WTC11 (cell line): Measurements from ENCODE around the gene KDELR3. TPM values are rescaled to one million over a fixed set of nuclear protein-coding genes. Genes with fewer than 3 reads are reported as not detected.

ENCODE experiments used
- ATAC-seq: fragments of 200-7000 bp; cut with Tn5 transposase; 2 replicates; pipeline ENCODE4 v1.10.0; 2021; ENCODE audit warnings: mild to moderate bottlenecking, moderate library complexity
- CTCF ChIA-PET: fragments of 300-600 bp; sonication (Branson Sonifier 250); formaldehyde crosslinking; loops from one replicate; lab custom pipeline; 2021; ENCODE audit warnings: antibody characterized with exemption; lab: Charles Lee
- POLR2A ChIA-PET: fragments of 350-600 bp; sonication (Branson Sonifier 250); formaldehyde crosslinking; loops from one replicate; lab custom pipeline; 2021; ENCODE audit warnings: antibody characterized with exemption; lab: Charles Lee
- DNase-seq: peaks from one replicate; pipeline ENCODE4 v3.0.0; 2021; ENCODE audit warnings: low spot score
- H3K27ac Mint-ChIP-seq: 2 replicates; pipeline ENCODE4 v1.8.0; 2021; ENCODE audit warnings: mixed read lengths
- H3K27me3 Mint-ChIP-seq: 2 replicates; pipeline ENCODE4 v1.8.0; 2021; ENCODE audit warnings: low read depth, mild to moderate bottlenecking, moderate library complexity, mixed read lengths
- H3K36me3 Mint-ChIP-seq: 2 replicates; pipeline ENCODE4 v1.8.0; 2021; ENCODE audit warnings: mixed read lengths
- H3K4me1 Mint-ChIP-seq: 2 replicates; pipeline ENCODE4 v1.8.0; 2022; ENCODE audit warnings: mixed read lengths
- H3K4me3 Mint-ChIP-seq: 2 replicates; pipeline ENCODE4 v1.8.0; 2021; ENCODE audit warnings: mild to moderate bottlenecking, moderate library complexity, mixed read lengths
- H3K9me3 Mint-ChIP-seq: 2 replicates; pipeline ENCODE4 v1.8.0; 2021; ENCODE audit warnings: mixed read lengths
- CBFB ChIP-seq: sonication (generic); formaldehyde crosslinking; IDR thresholded peaks from 2 replicates; pipeline ENCODE4 v1.8.1; 2022; ENCODE audit warnings: mild to moderate bottlenecking, low read depth, missing genetic modification reagents
- CREM ChIP-seq: sonication (generic); formaldehyde crosslinking; IDR thresholded peaks from 2 replicates; pipeline ENCODE4 v1.8.1; 2022; ENCODE audit warnings: mild to moderate bottlenecking, missing genetic modification reagents, moderate library complexity
- FOXJ3 ChIP-seq: sonication (generic); formaldehyde crosslinking; IDR thresholded peaks from 2 replicates; pipeline ENCODE4 v1.9.0; 2021; ENCODE audit warnings: missing genetic modification reagents, mild to moderate bottlenecking, borderline replicate concordance
- FOXK1 ChIP-seq: sonication (generic); formaldehyde crosslinking; IDR thresholded peaks from 2 replicates; pipeline ENCODE4 v1.8.0; 2022; ENCODE audit warnings: mild to moderate bottlenecking, moderate library complexity, missing genetic modification reagents
- FOXP1 ChIP-seq: sonication (generic); formaldehyde crosslinking; IDR thresholded peaks from 2 replicates; pipeline ENCODE4 v1.8.0; 2022; ENCODE audit warnings: missing genetic modification reagents, mild to moderate bottlenecking, moderate library complexity, borderline replicate concordance
- GTF2I ChIP-seq: fragments of 250-450 bp; sonication (Bioruptor Pico); conservative IDR thresholded peaks from 2 replicates; pipeline ENCODE4 v1.4.0; 2021; ENCODE audit warnings: mild to moderate bottlenecking
- JAZF1 ChIP-seq: fragments of 250-450 bp; sonication (Bioruptor Pico); IDR thresholded peaks from 2 replicates; pipeline ENCODE4 v1.9.0; 2021; ENCODE audit warnings: moderate library complexity, mild to moderate bottlenecking, inconsistent platforms
- JUN ChIP-seq: sonication (generic); formaldehyde crosslinking; IDR thresholded peaks from 2 replicates; pipeline ENCODE4 v1.8.0; 2023; ENCODE audit warnings: mild to moderate bottlenecking, missing genetic modification reagents
- MYBL2 ChIP-seq: sonication (generic); formaldehyde crosslinking; IDR thresholded peaks from 2 replicates; pipeline ENCODE4 v1.8.1; 2023; ENCODE audit warnings: mild to moderate bottlenecking, moderate library complexity, missing genetic modification reagents
- NFATC4 ChIP-seq: fragments of 250-450 bp; sonication (Bioruptor Pico); IDR thresholded peaks from 2 replicates; pipeline ENCODE4 v1.9.0; 2021; ENCODE audit warnings: mild to moderate bottlenecking
- NR2C2 ChIP-seq: sonication (generic); formaldehyde crosslinking; IDR thresholded peaks from 2 replicates; pipeline ENCODE4 v1.8.0; 2022; ENCODE audit warnings: mild to moderate bottlenecking, missing genetic modification reagents
- SMAD3 ChIP-seq: sonication (generic); formaldehyde crosslinking; IDR thresholded peaks from 2 replicates; pipeline ENCODE4 v1.8.0; 2022; ENCODE audit warnings: missing genetic modification reagents, mild to moderate bottlenecking, borderline replicate concordance
- SMAD4 ChIP-seq: sonication (generic); formaldehyde crosslinking; IDR thresholded peaks from 2 replicates; pipeline ENCODE4 v1.8.0; 2022; ENCODE audit warnings: mild to moderate bottlenecking, missing genetic modification reagents
- SP1 ChIP-seq: sonication (generic); formaldehyde crosslinking; conservative IDR thresholded peaks from 2 replicates; pipeline ENCODE4 v1.8.1; 2022; ENCODE audit warnings: missing genetic modification reagents
- TEAD1 ChIP-seq: sonication (generic); formaldehyde crosslinking; IDR thresholded peaks from 2 replicates; pipeline ENCODE4 v1.8.0; 2022; ENCODE audit warnings: mild to moderate bottlenecking, missing genetic modification reagents
- TEAD4 ChIP-seq: sonication (generic); formaldehyde crosslinking; IDR thresholded peaks from 2 replicates; pipeline ENCODE4 v1.8.0; 2022; ENCODE audit warnings: mild to moderate bottlenecking, missing genetic modification reagents
- ZNF138 ChIP-seq: sonication (generic); formaldehyde crosslinking; conservative IDR thresholded peaks from 2 replicates; pipeline ENCODE4 v1.8.1; 2022; ENCODE audit warnings: mild to moderate bottlenecking, moderate library complexity, missing genetic modification reagents
- ZNF317 ChIP-seq: sonication (generic); formaldehyde crosslinking; IDR thresholded peaks from 2 replicates; pipeline ENCODE4 v1.8.1; 2023; ENCODE audit warnings: low read depth, mild to moderate bottlenecking, moderate library complexity, missing genetic modification reagents, borderline replicate concordance
- ZNF416 ChIP-seq: fragments of 250-450 bp; sonication (Bioruptor Pico); IDR thresholded peaks from 2 replicates; pipeline ENCODE4 v1.9.0; 2021; ENCODE audit warnings: mild to moderate bottlenecking, inconsistent platforms
- total RNA-seq: library from RNA; stranded (reverse); gene quantifications from 3 replicates; pipeline ENCODE4 v1.2.3, GENCODE V29; 2021
- TF ChIP-seq, protein P1 (sequence below): fragments of 250-450 bp; sonication (Bioruptor Pico); conservative IDR thresholded peaks from 2 replicates; pipeline ENCODE4 v1.9.0; 2021; ENCODE audit warnings: mild to moderate bottlenecking
- TF ChIP-seq, protein P2 (sequence below): sonication (generic); formaldehyde crosslinking; IDR thresholded peaks from 2 replicates; pipeline ENCODE4 v1.8.1; 2022; ENCODE audit warnings: missing genetic modification reagents, borderline replicate concordance
- TF ChIP-seq, protein P3 (sequence below): sonication (generic); formaldehyde crosslinking; IDR thresholded peaks from 2 replicates; pipeline ENCODE4 v1.8.0; 2022; ENCODE audit warnings: missing genetic modification reagents
- TF ChIP-seq, protein P4 (sequence below): sonication (generic); formaldehyde crosslinking; IDR thresholded peaks from 2 replicates; pipeline ENCODE4 v1.8.0; 2022; ENCODE audit warnings: mild to moderate bottlenecking, missing genetic modification reagents
- TF ChIP-seq, protein P5 (sequence below): sonication (generic); formaldehyde crosslinking; IDR thresholded peaks from 2 replicates; pipeline ENCODE4 v1.8.1; 2022; ENCODE audit warnings: mild to moderate bottlenecking, moderate library complexity, missing genetic modification reagents
- TF ChIP-seq, protein P6 (sequence below): sonication (generic); formaldehyde crosslinking; IDR thresholded peaks from 2 replicates; pipeline ENCODE4 v1.8.1; 2022; ENCODE audit warnings: low read depth, missing genetic modification reagents, borderline replicate concordance

KDELR3 gene
- total RNA-seq, 1 experiment from 2014 or later, result 5.7 TPM

DNA sequence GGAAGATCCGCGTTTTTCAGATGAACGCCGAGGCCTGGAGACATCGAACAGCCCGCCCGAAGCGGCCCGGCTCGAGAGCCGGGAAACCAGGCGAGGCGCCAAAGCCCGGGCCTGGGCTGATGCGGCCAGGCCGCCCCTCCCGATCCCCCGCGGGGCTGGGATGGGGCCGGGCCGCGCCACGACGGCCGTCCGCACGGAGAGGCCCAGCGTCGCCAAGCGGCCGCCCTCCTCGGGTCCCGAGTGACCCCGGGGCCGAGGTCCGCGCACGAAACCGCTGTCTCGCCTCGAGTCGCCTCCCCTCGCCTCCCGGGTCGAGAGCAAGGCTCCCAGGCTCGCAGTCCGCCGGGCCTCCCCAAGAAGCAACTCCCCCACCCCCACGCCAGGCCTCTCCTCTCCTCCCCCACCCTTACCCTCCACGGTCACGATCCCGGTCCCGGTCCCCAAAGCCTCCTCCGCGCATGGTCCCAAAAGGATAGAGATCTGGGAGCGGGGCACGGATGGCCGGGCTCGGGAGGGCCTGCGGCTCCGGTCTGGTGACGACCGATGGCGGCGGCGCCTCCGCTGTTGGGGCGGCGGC lies 37.7 kb downstream of the KDELR3 start (continued):
- no peak for TF ChIP-seq TEAD4 (CRISPR knock-in tag)
- TF ChIP-seq, protein P1, sequence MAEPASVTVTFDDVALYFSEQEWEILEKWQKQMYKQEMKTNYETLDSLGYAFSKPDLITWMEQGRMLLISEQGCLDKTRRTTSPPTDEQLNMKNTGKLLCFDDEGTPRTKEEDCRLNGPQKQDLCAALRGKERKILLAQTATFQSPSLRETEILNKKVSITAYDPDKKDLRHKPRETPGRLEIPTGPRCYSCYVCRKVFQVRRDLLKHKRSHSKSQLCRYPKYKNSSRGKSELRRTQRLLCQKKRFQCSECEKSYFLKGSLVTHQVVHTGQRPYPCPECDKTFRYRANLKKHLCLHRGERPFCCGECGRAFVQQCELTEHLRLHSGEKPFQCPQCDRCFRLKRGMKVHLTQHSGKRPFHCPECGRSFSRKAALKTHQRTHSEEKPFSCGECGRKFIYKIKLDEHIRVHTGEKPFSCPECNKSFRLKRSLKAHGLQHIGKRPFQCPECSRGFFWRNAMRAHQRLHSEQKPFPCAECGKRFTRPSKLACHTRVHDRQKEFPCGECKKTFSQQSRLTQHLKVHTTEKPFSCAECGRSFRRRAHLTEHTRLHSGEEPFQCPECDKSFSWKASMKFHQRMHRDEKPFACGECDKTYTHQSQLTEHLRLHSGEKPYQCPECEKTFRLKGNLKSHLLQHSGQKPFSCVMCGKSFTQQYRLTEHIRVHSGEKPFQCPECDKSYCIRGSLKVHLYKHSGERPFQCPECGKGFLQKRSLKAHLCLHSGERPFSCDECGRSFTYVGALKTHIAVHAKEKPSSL (CRISPR knock-in tag), result no peak
- TF ChIP-seq, protein P2, sequence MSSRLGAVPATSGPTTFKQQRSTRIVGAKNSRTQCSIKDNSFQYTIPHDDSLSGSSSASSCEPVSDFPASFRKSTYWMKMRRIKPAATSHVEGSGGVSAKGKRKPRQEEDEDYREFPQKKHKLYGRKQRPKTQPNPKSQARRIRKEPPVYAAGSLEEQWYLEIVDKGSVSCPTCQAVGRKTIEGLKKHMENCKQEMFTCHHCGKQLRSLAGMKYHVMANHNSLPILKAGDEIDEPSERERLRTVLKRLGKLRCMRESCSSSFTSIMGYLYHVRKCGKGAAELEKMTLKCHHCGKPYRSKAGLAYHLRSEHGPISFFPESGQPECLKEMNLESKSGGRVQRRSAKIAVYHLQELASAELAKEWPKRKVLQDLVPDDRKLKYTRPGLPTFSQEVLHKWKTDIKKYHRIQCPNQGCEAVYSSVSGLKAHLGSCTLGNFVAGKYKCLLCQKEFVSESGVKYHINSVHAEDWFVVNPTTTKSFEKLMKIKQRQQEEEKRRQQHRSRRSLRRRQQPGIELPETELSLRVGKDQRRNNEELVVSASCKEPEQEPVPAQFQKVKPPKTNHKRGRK (CRISPR knock-in tag), result no peak
- TF ChIP-seq SMAD3 (CRISPR knock-in tag), result no peak
- no peak for TF ChIP-seq FOXK1
- no peak for TF ChIP-seq JUN
- TF ChIP-seq, protein P3, sequence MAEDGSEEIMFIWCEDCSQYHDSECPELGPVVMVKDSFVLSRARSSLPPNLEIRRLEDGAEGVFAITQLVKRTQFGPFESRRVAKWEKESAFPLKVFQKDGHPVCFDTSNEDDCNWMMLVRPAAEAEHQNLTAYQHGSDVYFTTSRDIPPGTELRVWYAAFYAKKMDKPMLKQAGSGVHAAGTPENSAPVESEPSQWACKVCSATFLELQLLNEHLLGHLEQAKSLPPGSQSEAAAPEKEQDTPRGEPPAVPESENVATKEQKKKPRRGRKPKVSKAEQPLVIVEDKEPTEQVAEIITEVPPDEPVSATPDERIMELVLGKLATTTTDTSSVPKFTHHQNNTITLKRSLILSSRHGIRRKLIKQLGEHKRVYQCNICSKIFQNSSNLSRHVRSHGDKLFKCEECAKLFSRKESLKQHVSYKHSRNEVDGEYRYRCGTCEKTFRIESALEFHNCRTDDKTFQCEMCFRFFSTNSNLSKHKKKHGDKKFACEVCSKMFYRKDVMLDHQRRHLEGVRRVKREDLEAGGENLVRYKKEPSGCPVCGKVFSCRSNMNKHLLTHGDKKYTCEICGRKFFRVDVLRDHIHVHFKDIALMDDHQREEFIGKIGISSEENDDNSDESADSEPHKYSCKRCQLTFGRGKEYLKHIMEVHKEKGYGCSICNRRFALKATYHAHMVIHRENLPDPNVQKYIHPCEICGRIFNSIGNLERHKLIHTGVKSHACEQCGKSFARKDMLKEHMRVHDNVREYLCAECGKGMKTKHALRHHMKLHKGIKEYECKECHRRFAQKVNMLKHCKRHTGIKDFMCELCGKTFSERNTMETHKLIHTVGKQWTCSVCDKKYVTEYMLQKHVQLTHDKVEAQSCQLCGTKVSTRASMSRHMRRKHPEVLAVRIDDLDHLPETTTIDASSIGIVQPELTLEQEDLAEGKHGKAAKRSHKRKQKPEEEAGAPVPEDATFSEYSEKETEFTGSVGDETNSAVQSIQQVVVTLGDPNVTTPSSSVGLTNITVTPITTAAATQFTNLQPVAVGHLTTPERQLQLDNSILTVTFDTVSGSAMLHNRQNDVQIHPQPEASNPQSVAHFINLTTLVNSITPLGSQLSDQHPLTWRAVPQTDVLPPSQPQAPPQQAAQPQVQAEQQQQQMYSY, result no peak
- TF ChIP-seq GTF2I, result no peak
- TF ChIP-seq NFATC4 (CRISPR knock-in tag), result no peak
- TF ChIP-seq ZNF416 (CRISPR knock-in tag), result 0 out of 2 replicates have a peak, but pooled peaks have one; percentile 49
- no peak for TF ChIP-seq FOXJ3 (CRISPR knock-in tag)
- no peak for TF ChIP-seq ZNF317 (CRISPR knock-in tag)
- TF ChIP-seq CBFB (CRISPR knock-in tag), result no peak
- no peak for TF ChIP-seq ZNF138 (CRISPR knock-in tag)

DNA sequence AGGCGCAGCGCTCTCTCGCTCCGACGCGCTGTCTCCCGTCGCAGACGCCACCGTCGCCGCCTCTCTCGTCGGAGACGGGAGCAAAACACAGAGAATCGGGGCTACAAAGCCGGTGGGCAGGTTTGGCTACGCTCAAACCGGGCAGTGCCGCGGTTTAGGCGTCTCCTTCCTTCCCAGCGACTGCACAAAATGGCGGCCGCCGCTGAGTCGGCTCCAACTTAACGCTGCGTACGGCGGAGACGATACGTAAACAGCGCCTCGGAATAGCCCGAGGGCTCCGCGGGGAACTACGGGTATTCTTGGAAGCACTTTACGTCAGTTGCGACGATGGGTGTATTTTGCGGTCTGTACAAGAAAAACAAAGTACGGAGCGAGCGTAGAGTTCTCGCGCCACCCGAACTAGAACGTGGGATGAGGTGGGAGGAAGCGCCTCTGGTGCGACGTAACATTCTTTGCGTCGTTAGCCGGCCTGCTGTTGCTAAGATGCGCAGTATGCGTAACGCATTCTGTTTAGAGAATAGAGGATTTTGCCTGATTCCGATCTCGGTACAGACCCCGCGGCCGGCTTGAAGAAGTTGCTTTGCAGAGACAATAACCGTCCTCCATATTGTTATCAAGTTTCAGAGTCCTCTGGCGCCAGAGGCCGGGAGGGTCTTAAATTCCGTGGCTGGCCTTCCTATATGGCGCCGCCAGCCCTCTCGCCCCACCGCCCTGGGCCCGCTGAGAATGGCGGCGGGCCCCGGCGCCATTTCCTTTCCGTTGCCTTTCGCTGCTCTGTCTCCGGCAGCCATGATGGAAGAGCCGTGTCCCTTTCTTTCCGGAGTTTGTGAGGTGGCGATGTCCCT lies 38.4 kb downstream of the KDELR3 start, which contains the start of gene DDX17:
Gene DDX17 (minus strand): TSS at position 194 of the 845 bp plus-strand sequence.
- ChIA-PET POLR2A (no interaction called here), CTCF (no interaction called here)
- DNase-seq (peak; percentile 91), ATAC-seq (peak; percentile 94)
- Mint-ChIP-seq H3K4me3 (peak within 1 kb of the TSS; percentile 98), H3K27ac (peak within 1 kb of the TSS; percentile 100), H3K36me3 (peaks cover 41% of the 10 kb centered on the region), H3K9me3 (no peaks in the 10 kb centered on the region), H3K27me3 (no peaks in the 10 kb centered on the region), H3K4me1 (peaks cover 45% of the 10 kb centered on the region)
- TF ChIP-seq SMAD4 (0 out of 2 replicates have a peak, but pooled peaks have one; percentile 18), JUN (peak; percentile 67; the same call in 1 of the 2 replicates), NR2C2 (no peak), JAZF1 (no peak), CREM (CRISPR knock-in tag) (no peak), FOXK1 (no peak), SP1 (0 out of 2 replicates have a peak, but pooled peaks have one; percentile 31), CBFB (CRISPR knock-in tag) (no peak), TEAD4 (CRISPR knock-in tag) (0 out of 2 replicates have a peak, but pooled peaks have one; percentile 28), MYBL2 (CRISPR knock-in tag) (0 out of 2 replicates have a peak, but pooled peaks have one; percentile 50), TEAD1 (CRISPR knock-in tag) (0 out of 2 replicates have a peak, but pooled peaks have one; percentile 6), FOXP1 (CRISPR knock-in tag) (0 out of 2 replicates have a peak, but pooled peaks have one; percentile 57)
- TF ChIP-seq, protein P4, sequence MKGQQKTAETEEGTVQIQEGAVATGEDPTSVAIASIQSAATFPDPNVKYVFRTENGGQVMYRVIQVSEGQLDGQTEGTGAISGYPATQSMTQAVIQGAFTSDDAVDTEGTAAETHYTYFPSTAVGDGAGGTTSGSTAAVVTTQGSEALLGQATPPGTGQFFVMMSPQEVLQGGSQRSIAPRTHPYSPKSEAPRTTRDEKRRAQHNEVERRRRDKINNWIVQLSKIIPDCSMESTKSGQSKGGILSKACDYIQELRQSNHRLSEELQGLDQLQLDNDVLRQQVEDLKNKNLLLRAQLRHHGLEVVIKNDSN (CRISPR knock-in tag), result 0 out of 2 replicates have a peak, but pooled peaks have one; percentile 22
- TF ChIP-seq, protein P5, sequence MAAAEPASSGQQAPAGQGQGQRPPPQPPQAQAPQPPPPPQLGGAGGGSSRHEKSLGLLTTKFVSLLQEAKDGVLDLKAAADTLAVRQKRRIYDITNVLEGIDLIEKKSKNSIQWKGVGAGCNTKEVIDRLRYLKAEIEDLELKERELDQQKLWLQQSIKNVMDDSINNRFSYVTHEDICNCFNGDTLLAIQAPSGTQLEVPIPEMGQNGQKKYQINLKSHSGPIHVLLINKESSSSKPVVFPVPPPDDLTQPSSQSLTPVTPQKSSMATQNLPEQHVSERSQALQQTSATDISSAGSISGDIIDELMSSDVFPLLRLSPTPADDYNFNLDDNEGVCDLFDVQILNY (CRISPR knock-in tag), result peak; percentile 67; the same call in 1 of the 2 replicates
- TF ChIP-seq, protein P6, sequence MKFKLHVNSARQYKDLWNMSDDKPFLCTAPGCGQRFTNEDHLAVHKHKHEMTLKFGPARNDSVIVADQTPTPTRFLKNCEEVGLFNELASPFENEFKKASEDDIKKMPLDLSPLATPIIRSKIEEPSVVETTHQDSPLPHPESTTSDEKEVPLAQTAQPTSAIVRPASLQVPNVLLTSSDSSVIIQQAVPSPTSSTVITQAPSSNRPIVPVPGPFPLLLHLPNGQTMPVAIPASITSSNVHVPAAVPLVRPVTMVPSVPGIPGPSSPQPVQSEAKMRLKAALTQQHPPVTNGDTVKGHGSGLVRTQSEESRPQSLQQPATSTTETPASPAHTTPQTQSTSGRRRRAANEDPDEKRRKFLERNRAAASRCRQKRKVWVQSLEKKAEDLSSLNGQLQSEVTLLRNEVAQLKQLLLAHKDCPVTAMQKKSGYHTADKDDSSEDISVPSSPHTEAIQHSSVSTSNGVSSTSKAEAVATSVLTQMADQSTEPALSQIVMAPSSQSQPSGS (CRISPR knock-in tag), result no peak
